ENCODE results near the gene ZNF30. TPM values are rescaled to one million over a fixed set of nuclear protein-coding genes. Genes with fewer than 3 reads are reported as not detected.
A peak's percentile ranks its signal among the peaks of the same experiment; 100 is the strongest.
"Not testable (repeated sequence)": the region's sequence is repeated elsewhere in the genome, so short reads cannot be mapped to it uniquely, and the experiment has no call there.

The ZNF30 gene
- total and polyA plus RNA-seq, 2 donors (not counting 1 experiment from before 2014, with no cell fraction given), result 3.3 TPM

- peaks cover 33% of the 10 kb centered on the region for H3K79me2 ChIP-seq (ENCODE audit: control insufficient read depth, insufficient read depth, low read length)
- H3K9me3 ChIP-seq (ENCODE audit: control extremely low read depth in 1 of 3, control insufficient read depth in 2 of 3, insufficient read depth in 1 of 3, low read length in 2 of 3), result peaks cover 0 to 48% (median 14%) of the 10 kb centered on the region in 3 donors
- H3K27ac ChIP-seq (ENCODE audit: low read length in 2 of 2), result no peak overlapping the region
- H3K9ac ChIP-seq (ENCODE audit: low read length), result peak overlapping the region; percentile 92
- H3K27ac Mint-ChIP-seq, result peak overlapping the region; percentile 37
- H3K4me2 ChIP-seq (replicated peaks; ENCODE audit: low read depth, low read length, poor library complexity, severe bottlenecking), result peak overlapping the region; percentile 97
- H3K4me3 ChIP-seq (ENCODE audit: control extremely low read depth in 1 of 5, extremely low read depth in 1 of 5, insufficient read depth in 1 of 5, low read depth in 2 of 5, low read length in 4 of 5), result peak overlapping the region in 4 of 5 experiments; percentile 75 to 86 (median 83)
- DNase-seq (no peak), ATAC-seq (ENCODE audit: low read depth) (no peak)
- peaks cover 9% of the 10 kb centered on the region for H3K27me3 Mint-ChIP-seq
- ChIA-PET CTCF (interaction anchor here (1.8 kb wide), 1 partner anchor 49 kb away, joined by 6 read pairs; no protein-coding TSS in a partner anchor), POLR2A (no interaction called here)
- peaks cover 10% of the 10 kb centered on the region for H3K9me3 Mint-ChIP-seq (ENCODE audit: insufficient read depth)
- H3K36me3 ChIP-seq (replicated peaks in 1 of 2; ENCODE audit: control extremely low read depth in 1 of 2, control insufficient read depth in 1 of 2, extremely low read depth in 1 of 2, insufficient read depth in 2 of 2, low read length in 1 of 2), result peaks cover 2 to 13% of the 10 kb centered on the region in 2 experiments
- WGBS (ENCODE audit: insufficient coverage), result 89% methylated on average over 4 of the region's 6 CpGs
- intact Hi-C loops (cut with micrococcal nuclease), result no loop called here
- peak overlapping the region; percentile 95 for H2AFZ ChIP-seq (ENCODE audit: insufficient read depth, low read depth, low read length, poor library complexity, severe bottlenecking)
- H4K20me1 ChIP-seq (ENCODE audit: control insufficient read depth, insufficient read depth, low read length, poor library complexity, severe bottlenecking), result no peaks in the 10 kb centered on the region
- peaks cover 0 to 3% (median 0%) of the 10 kb centered on the region in 4 experiments for H3K27me3 ChIP-seq (replicated peaks in 1 of 4; ENCODE audit: control extremely low read depth in 1 of 4, control insufficient read depth in 3 of 4, insufficient read depth in 4 of 4, low read length in 3 of 4)
- peaks cover 29% of the 10 kb centered on the region for H3K4me1 Mint-ChIP-seq
- no peak for TF ChIP-seq EZH2 (IDR thresholded peaks at IDR 0.05; ENCODE audit: borderline replicate concordance, insufficient read depth, low read depth, low read length, poor library complexity, severe bottlenecking)
- TF ChIP-seq, protein P1, sequence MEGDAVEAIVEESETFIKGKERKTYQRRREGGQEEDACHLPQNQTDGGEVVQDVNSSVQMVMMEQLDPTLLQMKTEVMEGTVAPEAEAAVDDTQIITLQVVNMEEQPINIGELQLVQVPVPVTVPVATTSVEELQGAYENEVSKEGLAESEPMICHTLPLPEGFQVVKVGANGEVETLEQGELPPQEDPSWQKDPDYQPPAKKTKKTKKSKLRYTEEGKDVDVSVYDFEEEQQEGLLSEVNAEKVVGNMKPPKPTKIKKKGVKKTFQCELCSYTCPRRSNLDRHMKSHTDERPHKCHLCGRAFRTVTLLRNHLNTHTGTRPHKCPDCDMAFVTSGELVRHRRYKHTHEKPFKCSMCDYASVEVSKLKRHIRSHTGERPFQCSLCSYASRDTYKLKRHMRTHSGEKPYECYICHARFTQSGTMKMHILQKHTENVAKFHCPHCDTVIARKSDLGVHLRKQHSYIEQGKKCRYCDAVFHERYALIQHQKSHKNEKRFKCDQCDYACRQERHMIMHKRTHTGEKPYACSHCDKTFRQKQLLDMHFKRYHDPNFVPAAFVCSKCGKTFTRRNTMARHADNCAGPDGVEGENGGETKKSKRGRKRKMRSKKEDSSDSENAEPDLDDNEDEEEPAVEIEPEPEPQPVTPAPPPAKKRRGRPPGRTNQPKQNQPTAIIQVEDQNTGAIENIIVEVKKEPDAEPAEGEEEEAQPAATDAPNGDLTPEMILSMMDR (IDR thresholded peaks at IDR 0.05), result no peak
- H3K4me1 ChIP-seq (ENCODE audit: control insufficient read depth in 2 of 2, insufficient read depth in 2 of 2, low read length in 2 of 2), result peaks cover 17 to 20% of the 10 kb centered on the region in 2 donors
- peak overlapping the region; percentile 84 for H3K4me3 Mint-ChIP-seq
Observed at GRCh38 chr19:34964598-34964997, 37.9 kb downstream of the ZNF30 start.

DNA sequence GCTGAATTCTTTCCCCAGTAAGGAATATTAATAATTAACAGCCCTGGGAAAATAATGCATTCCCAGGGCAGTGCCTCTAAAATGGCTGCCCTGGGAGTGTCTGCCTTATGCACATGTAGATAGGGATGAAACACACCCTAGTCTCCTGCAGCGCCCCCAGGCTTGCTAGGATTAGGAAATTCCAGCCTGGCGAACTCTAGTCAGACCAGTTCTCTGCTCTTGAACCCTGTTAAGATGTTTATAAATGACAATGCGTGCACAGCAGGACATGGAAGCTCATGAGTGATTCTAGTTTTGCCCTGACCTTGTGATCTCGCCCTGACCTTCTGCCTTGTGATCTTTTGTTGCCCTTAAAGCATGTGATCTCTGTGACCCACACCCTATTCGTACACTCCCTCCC is 38.8 kb downstream of the ZNF30 start:
- H2AFZ ChIP-seq (ENCODE audit: insufficient read depth, low read depth, low read length, poor library complexity, severe bottlenecking); H3K4me2 ChIP-seq (replicated peaks; ENCODE audit: low read depth, low read length, poor library complexity, severe bottlenecking); H3K9me3 Mint-ChIP-seq (ENCODE audit: insufficient read depth); POLR2A ChIA-PET; H3K4me3 ChIP-seq (ENCODE audit: control extremely low read depth in 1 of 5, extremely low read depth in 1 of 5, insufficient read depth in 1 of 5, low read depth in 2 of 5, low read length in 4 of 5); DNase-seq; ATAC-seq (ENCODE audit: low read depth); H3K27me3 ChIP-seq (replicated peaks in 1 of 4; ENCODE audit: control extremely low read depth in 1 of 4, control insufficient read depth in 3 of 4, insufficient read depth in 4 of 4, low read length in 3 of 4); H3K27ac Mint-ChIP-seq; H3K27ac ChIP-seq (ENCODE audit: low read length in 2 of 2); H3K9ac ChIP-seq (ENCODE audit: low read length); intact Hi-C loops (cut with micrococcal nuclease); CTCF ChIA-PET; H3K36me3 ChIP-seq (replicated peaks in 1 of 2; ENCODE audit: control extremely low read depth in 1 of 2, control insufficient read depth in 1 of 2, extremely low read depth in 1 of 2, insufficient read depth in 2 of 2, low read length in 1 of 2); H4K20me1 ChIP-seq (ENCODE audit: control insufficient read depth, insufficient read depth, low read length, poor library complexity, severe bottlenecking): not testable (repeated sequence)
- peaks cover 28% of the 10 kb centered on the region for H3K4me1 Mint-ChIP-seq
- H3K4me3 Mint-ChIP-seq, result peak overlapping the region; percentile 67
- 100% methylated on average over 3 of the region's 5 CpGs for WGBS (ENCODE audit: insufficient coverage)
- Histone ChIP-seq H3K79me2 (ENCODE audit: control insufficient read depth, insufficient read depth, low read length) (peaks cover 33% of the 10 kb centered on the region), H3K9me3 (ENCODE audit: control extremely low read depth in 1 of 3, control insufficient read depth in 2 of 3, insufficient read depth in 1 of 3, low read length in 2 of 3) (peaks cover 0 to 42% (median 11%) of the 10 kb centered on the region in 3 donors), H3K4me1 (ENCODE audit: control insufficient read depth in 2 of 2, insufficient read depth in 2 of 2, low read length in 2 of 2) (peaks cover 17 to 20% of the 10 kb centered on the region in 2 donors)
- H3K27me3 Mint-ChIP-seq, result peaks cover 11% of the 10 kb centered on the region

Measured in B cell (primary cell).